Dermis blood vessel endothelial cell (primary cell): ENCODE measurements around the gene MMD. TPM values are rescaled to one million over a fixed set of nuclear protein-coding genes. Genes with fewer than 3 reads are reported as not detected.
"Not testable (repeated sequence)": the region's sequence is repeated elsewhere in the genome, so short reads cannot be mapped to it uniquely, and the experiment has no call there.

Experiments used
- DNase-seq: peaks from one replicate; pipeline ENCODE4 v3.0.0; 2010
- total RNA-seq: library from RNA; depleted of rRNA; stranded (reverse); fragments of >200 nt; gene quantifications from 2 replicates; pipeline ENCODE4 v1.2.3, GENCODE V29; 2014

MMD gene
- total RNA-seq, 1 donor from 2014 or later, result 16.2 TPM

DNA sequence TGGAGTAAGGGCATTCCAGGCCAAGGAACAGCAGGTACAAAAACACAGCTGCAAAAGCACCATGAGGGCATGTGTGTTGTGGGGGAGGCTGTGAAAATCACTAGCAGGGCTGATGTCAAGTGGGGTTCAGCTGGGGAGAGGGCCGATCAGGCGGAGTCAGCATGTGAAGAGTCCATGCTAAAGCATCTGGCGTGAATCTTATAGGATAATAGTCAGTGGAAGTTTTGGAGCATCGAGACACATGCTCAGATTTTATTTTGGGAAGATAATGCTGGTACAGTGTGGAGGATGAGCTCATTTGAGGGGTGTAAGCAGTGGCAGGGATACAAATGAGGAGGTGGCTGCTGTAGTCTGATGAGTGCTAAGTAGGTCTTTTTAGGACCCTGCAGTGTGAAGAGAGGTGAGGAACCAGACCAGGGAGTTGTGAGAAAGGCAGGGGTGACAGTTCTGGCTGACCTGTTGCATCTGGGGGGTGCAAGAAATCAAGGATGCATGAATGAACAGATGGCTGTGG is 30.3 kb downstream of the MMD start:
- no peak for DNase-seq

DNA sequence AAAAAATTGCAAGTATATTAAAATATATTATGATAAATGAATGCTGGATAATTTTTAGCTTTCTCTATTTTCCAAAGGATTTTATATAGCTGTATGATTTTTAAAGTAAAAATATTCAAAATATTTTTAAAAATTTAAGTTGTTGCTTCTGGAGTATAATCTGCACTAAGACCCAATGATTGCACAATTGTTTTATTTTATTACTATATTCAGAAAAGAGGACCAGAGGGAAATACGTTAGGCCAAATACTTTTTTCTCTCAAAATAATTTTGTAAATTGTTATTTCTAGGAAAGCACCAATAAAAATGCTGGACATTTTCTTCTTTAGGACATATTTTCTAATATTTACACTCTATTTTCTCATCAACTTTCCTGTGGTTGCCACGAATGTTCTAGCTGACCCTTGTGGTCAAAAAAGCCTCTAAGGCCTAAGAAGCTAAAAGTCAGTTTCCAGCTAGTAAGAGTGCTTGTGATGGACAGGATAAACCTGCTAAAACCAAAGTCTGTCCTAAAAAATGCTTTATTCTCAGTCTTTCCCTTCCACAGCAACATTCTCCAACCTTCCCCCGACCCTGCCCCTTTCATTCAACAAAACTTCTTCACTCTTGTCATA is 31.2 kb downstream of the MMD start:
- DNase-seq, result no peak

DNA sequence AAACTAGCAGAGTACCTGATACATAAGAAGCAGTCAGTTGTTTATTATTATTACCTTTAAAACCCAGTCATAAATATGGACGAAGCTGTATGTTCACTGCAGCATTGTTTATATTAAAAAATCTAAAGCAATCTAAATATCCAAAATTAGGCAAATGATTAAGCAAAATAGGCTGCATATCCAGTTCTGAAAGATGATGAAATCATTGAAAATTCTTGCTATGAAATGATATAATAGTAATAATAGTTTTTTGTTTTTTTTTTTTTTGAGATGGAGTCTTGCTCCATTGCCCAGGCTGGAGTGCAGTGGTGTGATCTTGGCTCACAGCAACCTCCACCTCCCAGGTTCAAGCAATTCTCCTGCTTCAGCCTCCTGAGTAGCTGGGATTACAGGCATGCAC is 31.9 kb downstream of the MMD start:
- DNase-seq, result not testable (repeated sequence)

DNA sequence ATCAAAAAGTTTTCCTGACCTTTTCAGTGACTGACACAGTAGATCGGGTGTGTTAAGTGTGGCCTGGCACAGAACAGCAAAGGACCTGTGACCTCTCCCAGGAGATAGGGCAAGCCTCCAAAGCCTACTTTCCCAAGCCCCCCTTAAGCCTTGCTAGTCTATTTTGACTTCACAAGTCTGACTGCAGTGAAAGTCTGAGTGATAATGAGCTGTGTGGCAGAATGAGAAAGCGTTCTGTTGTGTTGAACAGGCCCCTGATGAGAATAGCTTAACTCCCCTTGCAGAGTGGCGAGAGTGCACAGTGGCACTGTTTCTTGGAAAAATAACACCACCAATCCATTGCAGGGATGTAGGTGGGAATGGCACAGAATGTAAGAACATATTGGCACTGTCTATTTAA is 32.8 kb downstream of the MMD start:
- no peak for DNase-seq

DNA sequence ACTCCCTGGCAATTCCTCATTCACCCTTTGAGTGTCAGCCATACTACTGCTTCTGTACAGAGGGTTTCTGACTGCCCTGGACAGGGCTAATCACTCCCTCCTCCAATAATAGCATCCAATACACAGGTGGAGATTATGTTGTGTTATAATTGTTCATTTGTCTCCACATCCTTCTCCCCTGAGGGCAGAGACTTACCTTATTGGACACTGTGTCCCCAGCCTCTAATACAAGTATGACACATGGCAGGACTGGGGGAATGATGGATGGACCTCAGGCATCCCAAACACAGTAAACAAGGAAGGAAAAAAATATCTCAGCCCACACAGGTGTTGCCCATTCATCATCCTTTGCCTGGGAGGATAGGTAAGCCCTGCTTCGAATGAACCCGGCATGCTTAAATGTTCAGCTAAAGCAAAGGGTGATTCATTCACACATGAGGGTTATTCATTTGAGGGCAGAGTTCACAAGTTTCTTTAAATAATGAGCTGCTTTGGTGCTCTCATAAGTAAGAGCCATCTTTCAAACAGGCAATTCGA is 34.8 kb downstream of the MMD start:
- no peak for DNase-seq

DNA sequence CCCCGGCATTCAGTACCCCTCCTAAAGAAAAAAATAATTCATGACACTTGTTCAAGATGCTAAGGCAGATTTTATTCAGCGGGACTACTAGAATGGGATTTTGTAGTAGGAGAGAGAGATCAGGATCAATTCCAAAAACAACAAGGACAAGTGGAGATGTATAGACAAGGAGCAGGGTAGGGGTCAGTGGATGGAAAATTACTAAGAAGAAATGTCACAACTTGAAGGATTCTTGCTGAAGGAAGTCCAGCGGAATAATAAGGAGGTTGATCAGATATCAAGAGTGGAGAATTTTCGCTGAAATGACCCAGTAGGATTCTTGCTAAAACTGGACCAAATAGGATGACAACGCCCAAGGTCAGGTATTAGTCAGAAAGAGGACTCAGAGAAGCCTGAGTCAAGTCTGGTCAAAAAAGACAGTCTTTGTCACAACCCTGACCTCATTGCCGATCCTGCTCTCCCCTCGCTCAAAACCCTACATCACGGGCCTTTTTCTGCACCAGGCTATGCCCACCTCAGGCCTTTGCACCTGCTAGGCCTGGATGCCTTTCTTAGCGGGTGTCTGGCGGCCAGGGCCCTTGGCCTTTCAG is 36.9 kb downstream of the MMD start:
- DNase-seq, result no peak

DNA sequence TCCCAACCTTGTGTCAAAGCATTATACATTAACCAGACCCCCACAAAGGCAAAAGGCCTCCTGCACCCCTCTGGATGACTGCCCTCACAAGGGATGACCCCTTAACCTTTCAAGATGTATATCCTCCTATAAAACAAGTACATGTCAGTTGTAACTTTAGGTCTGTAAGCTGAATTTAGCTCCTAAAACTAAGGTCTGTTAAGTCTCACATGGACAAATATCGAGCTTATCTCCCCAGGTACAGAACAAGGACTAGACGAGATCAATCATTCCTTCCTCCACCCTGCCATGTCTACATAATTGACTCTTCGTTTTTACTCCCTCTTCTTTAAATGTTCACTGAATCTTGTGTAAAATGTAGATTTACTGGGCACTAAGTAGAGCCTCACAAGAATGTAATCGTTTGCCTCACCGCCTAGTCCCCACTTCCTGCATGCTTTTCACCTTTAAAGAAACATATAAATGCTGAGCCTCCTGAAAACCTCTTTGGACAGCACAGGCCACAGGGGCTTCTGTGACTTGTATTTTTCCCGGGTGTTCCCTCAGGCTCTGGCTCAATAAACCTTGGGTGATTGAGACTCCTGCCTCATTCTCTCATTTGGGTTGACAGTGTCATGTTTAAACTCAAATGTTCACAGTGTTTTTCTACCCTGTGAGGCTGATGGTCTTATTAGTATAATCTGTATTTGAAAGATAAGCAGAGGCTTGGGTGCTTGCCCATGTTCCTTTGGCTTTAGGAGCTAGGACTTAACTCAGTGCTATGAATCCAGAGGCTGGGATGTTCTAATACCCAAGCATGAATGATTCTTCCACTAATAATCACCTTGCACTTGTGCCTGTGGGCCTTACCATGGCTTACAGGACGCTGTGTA is 37.6 kb downstream of the MMD start:
- DNase-seq, result no peak

DNA sequence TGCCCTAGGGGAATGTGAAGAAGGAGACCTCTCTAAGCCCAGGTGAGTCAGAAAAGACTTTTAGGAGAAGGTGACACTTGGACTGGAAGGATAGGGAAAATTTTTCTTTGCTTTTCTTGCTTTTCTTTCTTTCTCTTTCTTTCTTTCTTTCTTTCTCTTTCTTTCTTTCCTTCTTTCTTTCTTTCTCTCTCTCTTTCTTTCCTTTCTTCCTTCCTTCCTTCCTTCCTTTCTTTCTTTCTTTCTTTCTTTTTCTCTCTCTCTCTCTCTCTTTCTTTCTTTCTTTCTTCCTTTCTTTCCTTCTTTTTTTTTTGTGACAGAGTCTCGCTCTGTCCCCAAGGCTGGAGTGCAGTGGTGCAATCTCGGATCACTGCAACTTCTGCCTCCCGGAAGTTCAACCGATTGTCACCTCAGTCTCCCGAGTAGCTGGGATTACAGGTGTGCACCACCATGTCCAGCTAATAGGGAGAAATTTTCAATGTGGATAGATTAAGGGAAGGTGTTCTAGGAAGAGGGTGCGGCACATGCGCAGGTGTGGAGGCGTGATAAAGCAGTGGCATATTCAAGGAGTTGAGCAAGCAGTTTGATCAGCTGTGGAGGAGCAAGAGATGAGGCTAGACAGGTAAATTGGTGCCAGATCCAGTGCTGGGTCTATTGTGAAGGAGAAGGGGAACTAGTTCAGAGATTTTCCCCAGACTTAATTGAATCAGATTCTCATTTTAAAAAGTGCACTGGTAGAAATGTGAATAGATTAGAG is 40.4 kb downstream of the MMD start:
- no peak for DNase-seq

DNA sequence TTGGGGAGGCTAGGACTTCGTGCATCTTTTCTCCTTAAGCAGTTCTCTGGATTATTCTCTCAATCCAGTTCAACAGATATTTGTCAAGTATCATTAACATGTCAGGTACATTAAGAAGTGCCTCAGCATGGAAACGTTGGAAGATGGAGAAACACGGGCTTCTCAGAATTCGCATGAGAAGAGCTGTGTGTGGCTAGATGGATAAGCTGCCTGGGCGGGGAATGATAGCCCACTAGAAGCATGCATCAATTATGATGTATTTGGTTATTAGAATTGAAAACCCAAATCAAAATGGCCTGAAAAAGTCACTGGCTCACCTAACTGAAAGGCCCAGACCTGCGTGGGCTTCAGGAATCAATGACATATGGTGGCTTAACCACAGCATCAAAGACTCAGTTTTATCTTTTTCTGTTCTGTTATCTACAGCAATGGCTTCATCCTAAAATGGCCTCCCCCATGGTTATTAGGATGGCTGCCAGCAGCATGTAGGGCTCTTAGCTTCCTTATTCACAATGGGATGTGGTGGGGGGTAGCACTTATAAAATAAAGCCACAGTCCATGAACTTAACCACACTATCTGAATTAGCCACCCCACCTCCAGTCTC is 43.9 kb downstream of the MMD start:
- DNase-seq, result no peak

DNA sequence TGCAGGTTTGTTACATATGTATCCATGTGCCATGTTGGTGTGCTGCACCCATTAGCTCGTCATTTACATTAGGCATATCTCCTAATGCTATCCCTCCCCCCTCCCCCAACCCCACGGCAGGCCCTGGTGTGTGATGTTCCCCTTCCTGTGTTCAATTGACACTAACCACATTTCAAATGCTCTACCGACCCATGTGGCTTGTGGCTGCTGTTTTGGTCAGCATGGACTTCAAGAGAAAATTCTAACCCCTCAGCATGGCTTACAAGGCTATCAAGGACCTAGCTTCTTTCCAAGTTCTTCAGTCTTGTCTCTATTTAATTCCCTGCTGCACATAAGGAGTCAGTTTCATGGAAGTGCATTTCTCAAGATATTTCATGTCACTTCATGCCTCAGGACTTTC is 52.9 kb downstream of the MMD start:
- DNase-seq, result no peak

DNA sequence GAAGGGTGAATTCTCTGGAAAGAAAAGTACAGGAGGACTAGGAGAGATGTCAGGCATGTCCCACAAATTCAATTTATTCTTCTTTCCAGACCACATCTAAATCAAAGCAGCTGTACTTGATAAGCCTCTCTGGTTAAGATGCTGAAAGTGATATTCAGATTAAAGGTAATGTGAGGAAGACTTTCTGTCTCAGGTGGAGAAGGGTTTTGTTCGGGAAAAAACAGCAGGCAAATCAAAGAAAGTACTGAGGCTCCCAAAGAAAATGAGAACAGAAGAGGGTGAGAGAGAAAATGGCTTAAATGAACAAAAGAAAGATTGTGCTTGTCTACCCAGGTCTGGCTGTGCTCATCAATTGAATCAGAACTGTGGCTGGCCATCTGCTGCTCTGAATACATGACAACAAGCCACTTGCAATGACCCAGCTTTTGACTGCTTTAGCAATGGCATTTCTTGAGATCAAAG is 55.6 kb downstream of the MMD start:
- DNase-seq, result no peak

DNA sequence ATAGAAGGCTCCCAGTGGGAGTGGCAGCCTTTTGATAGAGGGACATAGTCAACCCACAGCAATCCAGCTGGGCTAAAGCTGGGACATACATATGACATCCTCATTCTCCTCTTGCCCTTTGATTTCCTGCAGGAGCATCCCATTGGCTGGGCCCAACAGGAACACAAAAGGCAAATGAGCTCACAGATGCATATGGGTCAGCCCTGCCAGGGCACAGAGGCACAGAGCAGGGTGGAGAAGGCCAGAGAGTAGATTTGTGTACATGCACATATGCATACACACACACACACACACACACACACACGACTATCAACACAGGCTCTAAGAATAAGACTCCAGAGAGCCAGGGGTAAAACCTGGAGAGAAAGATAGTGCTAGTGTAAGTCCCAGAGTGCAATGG is 58.6 kb downstream of the MMD start:
- no peak for DNase-seq

DNA sequence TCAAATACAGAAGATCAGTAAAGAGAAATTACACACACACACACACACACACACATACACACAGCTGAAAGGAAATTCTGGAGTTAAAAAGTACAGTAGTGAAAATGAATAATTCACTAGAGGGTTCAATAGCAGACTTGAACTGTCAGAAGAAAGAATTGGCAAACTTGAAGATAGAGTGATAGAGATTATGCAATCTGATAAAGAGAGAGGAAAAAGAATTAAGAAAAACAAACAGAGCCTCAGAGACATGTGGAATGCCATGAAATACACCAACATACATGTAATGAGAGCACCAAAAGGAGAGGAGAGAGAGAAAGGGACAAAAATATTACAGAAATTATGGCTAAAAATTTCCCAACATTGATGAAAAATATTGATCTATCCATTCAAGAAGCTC is 60.7 kb downstream of the MMD start:
- no peak for DNase-seq

DNA sequence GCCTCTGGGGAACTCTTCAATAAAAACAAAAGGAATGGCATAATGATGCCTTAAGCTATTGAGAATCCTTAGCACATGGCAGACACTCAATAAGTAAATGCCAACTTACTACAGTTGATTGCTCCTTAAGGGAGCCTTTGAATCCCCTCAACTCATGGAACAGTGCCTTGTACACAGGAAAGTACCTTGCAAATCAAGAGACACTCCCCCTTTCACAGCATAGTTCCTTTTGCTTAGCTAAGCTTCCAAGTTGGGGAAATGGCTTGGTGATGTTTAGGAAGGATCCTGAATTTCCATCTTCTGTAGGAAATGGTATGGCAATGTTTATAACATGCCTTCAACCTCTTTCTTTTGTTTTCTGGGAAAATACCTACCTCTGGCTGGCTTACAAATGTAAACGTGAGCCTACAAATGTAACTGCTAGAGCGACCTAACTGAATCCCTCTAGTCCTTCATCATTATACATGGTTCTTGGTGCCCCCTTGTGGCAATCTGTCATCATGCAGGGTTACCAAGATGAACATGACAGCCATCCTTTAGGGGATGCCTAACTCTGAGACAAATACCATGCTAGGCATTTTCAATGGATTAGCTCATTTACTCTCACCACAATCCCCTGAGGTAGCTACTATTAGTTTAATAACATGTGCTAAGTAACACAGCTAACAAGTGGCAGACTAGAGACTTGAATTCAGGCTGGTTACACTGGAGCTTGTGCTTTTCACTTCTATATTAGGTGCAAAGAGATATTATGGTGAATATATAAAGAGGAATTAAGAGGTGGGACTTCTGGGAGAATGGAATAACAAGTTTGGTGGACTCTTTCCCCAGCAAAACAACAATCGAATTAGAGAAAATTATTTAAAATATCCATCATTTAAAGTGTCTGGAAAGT is 65.0 kb downstream of the MMD start:
- peak; percentile 81 for DNase-seq

DNA sequence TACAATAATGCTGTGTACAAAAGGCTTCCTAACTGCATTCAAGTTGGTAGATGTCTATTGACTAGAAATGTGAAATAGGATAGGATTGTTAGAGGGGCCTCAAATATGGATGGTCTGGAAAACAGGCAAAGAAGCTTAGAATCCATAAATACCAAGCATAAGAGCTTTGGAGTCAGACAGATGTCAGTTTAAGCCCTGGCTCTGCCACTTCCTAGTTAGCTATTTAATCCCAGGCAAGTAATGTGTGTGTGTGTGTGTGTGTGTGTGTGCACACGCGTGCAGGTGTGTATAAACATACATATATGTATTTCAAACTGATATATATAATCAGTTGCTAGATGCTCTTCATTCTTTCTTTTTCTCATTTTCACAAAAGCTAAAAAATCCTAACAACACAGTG is 66.7 kb downstream of the MMD start:
- DNase-seq, result no peak

DNA sequence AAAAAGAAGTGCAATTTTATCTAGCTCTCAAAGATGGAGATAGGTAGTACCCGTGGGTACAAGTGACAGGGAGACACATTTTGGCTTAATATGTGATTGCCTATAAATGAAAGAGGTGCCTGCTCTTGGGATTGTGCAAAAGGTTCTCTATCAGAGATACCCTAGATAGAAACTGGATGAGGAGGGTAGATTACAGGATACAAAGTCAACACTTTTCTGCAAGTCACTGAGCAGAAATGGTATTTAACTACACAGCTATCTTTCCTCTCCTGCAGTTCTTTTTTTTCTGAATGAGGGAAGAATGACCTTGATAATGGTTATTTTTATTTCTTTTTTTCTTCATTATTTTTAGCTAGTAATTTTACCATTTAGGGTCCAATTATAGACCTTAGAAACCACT is 67.6 kb downstream of the MMD start:
- no peak for DNase-seq

DNA sequence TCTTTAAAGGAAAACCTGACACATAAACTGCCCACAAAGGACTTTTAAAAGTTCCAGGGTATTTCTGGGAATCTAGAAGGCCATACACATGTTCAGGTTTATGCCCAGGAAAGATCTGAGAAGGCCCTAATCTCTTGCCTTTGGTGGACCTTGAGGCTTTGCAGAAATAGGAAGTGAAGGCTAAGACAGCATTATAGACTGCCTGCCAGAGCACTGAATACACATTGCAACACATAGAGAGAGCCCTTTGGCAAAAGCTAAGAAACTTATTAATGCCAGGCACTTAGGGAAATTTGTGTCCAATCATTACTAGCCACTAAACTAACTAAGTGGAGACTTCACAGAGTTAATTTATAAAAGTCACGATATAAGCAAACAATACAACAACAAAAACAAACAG is 70.4 kb downstream of the MMD start:
- DNase-seq, result no peak

DNA sequence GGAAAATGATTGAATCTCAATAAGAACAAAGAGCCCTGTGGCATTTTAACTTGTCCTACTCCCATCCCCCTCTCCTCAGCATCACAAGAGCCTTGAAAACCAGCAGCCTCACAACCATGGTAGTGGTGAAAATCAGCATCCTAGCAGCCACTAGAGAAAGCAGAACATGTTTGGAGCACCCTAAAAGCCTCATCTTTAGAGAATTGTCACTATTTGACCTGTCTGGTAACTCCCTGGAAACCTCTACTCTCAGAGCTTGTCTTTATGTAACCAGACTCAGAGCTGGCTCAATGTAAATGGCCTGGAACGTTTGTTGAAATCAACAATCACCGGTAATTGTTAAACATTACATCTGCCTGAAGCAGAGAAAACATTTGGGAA is 70.8 kb downstream of the MMD start:
- no peak for DNase-seq

DNA sequence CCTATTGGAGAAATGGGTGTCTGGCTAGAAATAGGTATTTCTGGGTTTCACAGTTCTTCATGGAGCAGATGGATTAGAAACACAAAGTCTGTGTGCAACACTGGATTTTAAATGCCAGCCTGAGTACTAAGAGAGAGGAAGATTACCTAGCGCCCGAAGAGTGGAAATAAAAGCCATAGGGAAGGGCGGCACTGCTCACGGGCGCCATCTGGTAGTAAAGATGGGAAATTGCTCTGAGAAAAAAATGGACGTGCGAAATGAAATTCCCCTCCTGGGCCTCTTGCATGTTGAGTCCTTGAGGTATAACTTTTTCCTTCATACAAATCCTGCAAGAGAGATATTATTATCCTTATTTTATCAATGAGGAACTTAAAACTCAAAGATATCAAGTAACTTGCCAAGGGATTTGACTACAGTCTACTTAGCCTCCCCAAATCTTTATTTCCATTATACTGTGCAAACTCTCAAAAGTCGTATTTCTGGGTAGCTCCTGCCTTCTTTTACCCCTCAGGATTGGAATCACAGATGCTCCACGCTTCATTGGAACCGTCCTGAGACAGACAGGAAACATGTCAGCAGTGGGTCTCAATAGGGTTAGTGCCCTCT is 72.8 kb downstream of the MMD start:
- peak; percentile 70 for DNase-seq

DNA sequence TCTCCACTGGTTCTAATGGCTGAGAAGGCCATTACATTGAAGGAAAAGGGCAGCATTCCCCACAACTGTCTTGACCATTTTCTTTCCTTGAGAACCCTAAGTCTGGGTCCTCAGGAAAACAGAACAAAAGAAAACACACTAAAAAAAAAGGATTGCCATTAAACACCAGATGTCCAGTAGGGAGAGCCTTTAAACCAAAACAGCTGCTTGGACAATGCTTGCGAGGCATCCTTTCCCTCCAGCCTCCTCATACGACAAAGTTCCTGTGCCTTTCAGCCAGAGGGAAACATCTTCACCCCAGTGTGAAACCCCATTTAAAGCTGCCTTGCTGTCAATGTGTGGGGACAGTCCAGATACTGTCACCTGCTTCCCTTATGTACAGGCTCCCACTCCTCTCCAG is 74.3 kb downstream of the MMD start:
- no peak for DNase-seq

DNA sequence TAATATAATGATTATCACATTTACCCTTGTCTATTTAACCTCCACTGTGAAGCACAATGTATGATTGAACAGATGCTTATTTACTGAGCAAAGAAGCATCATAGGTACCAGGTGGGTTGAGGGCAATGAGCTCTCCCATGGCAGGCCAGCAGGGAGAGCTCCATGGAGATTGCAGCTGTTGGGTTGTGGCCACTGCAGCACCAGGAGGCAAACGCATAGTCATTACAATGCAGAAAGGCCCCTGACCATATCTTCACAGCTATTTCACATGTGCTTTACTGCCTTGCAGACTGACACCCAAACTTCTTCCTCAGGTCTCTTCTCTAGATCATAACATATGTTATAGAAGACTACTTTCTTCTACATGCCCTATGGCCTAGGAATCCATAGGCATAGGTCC is 75.0 kb downstream of the MMD start:
- no peak for DNase-seq
